ENCODE measurements around the gene EIF4E2. TPM values are rescaled to one million over a fixed set of nuclear protein-coding genes. Genes with fewer than 3 reads are reported as not detected.

The EIF4E2 gene, protein sequence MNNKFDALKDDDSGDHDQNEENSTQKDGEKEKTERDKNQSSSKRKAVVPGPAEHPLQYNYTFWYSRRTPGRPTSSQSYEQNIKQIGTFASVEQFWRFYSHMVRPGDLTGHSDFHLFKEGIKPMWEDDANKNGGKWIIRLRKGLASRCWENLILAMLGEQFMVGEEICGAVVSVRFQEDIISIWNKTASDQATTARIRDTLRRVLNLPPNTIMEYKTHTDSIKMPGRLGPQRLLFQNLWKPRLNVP
- total RNA-seq: 69.5 and 90.0 TPM in 2 replicates

DNA sequence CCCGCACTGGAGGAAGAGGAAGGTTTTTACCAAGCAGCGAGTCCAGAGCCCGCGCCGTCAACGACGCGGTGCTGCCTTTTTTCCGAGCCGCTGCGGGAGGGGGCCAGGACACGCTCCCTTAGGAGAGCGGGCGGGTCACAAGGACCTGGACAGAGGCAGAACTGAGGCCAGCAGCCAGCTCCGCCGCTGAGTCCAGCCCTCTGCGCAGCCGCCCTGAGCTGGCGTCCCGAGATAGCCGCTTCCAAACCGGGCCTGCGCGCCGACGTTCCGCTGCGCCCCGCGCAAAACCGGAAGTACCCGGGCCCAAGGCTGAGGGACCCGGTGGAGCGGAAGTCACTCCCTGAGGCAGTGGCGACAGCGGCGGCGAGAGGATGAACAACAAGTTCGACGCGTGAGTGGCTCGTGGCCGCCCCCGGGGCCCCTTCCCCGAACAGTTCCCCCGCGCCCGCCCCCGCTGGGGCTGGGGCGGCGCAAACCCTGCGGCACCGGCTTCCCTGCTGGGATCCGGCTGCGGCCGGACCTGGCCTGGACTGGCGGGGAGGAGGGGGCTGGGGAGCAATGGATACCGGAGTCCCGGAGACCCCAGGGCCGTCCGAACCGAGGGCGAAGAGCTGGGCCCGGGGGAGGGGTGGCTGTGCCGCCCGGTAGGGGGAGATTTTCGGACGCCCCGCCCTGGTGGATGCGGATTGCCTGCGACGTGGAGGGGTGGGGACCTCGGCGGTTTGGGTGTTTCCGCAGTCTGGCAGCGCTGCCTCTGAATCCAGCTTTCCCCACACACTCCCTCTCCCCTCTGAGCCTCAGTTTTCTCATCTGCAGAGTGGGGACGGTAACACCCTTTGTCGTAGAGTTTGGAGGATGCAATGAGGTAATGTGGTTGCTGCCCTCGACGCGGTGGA is at the start of gene EIF4E2, which contains the start of gene TIGD1:
Gene EIF4E2, plus strand, starts transcription at position 336 of the 896 bp plus-strand sequence. Its CDS starts 36 bp downstream, at position 372.
Gene TIGD1, minus strand, starts transcription at position 204 of the 896 bp plus-strand sequence. CDS start 675 bp downstream, outside the sequence.

DNA sequence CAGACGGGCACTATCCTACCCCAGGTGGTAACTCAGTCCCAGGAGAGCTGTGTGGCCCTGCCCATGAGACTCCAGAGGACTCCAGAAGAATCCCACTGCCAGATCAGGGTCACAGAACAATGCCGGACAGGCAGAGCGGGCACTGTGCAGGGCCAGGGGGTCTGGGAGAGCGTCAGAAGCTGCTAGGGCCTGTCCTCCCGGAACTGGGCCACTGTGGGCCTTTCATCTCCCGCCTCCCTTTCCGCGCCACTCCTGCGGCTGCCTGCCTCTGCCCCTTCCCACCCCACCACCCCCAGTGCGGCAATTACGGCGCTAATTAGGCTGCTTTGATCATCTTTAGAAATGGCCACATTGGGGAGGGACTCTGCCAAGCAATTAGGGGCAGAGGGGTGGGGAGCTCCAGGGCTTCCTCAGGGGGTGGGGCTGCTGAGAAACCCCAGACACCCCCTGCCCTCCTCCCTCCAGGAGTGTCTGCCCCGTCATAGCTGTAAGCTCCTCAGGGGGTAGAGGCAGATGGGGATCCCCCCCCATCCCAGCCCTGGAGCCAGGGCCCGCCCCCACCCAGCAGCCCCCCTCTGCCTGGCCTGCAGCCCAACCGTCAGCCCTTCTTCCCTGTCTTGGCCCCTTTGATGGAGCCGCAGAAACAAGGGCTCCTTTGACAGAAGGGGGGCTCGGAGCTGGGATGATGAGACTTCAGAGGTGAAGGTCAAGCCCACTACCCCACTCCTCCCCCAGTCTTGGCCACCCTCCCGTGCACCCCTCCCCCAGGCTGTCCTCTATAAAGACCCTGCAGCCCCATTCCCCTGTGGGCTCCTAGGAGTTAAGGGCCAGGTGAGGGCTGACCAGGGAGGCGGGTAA is 30.7 kb upstream of the EIF4E2 start, which contains the start of gene PRSS56:
Gene PRSS56, plus strand, starts transcription at position 808 of the 858 bp plus-strand sequence. CDS start 211 bp downstream, outside the sequence.

DNA sequence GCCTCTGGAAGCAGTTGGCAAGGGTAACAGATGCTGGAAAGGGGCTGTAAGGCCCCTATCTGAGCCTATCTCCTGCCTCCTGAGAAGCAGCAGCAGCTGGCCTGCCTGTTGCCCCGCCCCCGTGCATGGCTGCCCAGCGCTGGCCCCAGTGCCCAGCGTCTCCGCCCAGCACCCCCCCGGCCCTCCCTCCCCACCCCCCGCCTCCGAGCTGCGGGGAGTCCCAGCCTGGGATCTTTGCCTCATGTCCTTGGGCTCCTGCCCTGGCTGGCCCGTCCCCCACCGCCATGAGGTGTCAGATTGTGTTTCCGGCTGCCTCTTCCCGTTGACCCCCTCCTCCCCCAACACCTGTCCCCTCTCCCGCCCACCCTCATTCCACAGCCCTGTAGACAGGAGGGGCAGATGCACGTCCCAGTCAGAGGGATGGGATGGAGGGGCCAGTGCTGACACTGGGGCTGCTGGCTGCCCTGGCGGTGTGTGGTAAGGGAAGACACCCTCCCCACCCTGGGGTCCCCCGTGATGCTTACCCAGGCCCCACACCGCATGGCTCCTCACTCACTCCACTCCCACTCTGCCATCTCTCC is 24.6 kb upstream of the EIF4E2 start, which contains the start of gene CHRND:
Gene CHRND, plus strand, starts transcription at position 370 of the 581 bp plus-strand sequence. Its CDS starts 56 bp downstream, at position 426.

DNA sequence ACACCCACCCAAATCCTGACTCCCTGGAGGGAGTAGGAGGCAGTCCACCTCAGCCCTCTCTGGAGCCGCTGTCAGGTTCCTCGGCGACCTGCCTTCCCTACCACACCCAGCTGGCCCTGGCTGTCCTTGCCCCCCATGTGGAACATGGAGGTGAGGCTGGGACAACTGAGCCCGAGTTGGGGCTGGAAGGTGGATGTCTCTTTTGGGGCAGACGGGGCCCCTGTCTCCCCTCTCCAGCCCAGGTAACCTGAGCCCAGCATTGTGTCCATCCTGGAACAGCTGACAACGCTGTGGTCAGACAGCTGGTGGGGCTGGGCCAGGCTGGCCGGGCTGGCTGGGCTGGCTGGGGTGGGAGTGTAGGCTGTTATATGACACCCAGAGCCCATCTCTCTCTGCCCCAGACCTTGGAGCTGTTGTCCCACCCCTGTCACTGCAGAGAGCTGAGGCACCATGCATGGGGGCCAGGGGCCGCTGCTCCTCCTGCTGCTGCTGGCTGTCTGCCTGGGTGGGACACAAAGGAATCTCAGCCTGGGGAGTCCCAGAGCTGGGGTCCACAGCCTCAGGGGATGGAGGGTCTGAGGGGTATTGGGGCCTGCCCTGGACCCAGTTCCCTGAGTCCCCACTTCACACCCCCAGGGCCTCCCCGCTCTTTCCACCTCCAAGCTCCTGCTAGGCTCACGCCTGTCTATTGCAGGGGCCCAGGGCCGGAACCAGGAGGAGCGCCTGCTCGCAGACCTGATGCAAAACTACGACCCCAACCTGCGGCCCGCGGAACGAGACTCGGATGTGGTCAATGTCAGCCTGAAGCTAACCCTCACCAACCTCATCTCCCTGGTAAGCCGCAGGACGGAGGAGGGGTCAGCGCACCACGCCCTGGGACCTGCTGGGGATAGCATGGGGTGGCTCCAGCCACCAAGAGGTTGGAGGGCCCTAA is 10.9 kb upstream of the EIF4E2 start, which contains the start of gene CHRNG:
Gene CHRNG, plus strand, starts transcription at position 395 of the 934 bp plus-strand sequence. Its CDS starts 56 bp downstream, at position 451.

Other genes starting within 250 kb of the EIF4E2 start
- gene ALPP, start 171.9 kb upstream of the EIF4E2 start, total RNA-seq: not detected in 2 replicates
- not detected in 2 replicates for gene ALPG, start 143.8 kb upstream of the EIF4E2 start, total RNA-seq
- not detected in 2 replicates for gene ALPI, start 94.5 kb upstream of the EIF4E2 start, total RNA-seq
- not detected in 2 replicates for gene ECEL1, start 62.9 kb upstream of the EIF4E2 start, total RNA-seq
- not detected in 2 replicates for gene PRSS56, start 30.3 kb upstream of the EIF4E2 start, total RNA-seq
- not detected in 2 replicates for gene CHRND, start 24.5 kb upstream of the EIF4E2 start, total RNA-seq
- gene CHRNG, start 11.0 kb upstream of the EIF4E2 start, total RNA-seq: not detected in 2 replicates
- gene TIGD1, start 132 bp upstream of the EIF4E2 start, total RNA-seq: 1.8 and 2.0 TPM in 2 replicates
- gene EFHD1, start 82.9 kb downstream of the EIF4E2 start, total RNA-seq: not detected in 2 replicates
- gene GIGYF2, start 146.6 kb downstream of the EIF4E2 start, total RNA-seq: 28.0 and 36.6 TPM in 2 replicates
- gene KCNJ13, start 225.9 kb downstream of the EIF4E2 start, total RNA-seq: not detected in 2 replicates

Measured in myometrial cell (primary cell).